Mesenteric fat pad (tissue), 1 donor: ENCODE data around the gene CATSPERZ. TPM values are rescaled to one million over a fixed set of nuclear protein-coding genes. Genes with fewer than 3 reads are reported as not detected.
A peak's percentile ranks its signal among the peaks of the same experiment; 100 is the strongest.

Source experiments
- DNase-seq: peaks from one replicate; pipeline ENCODE4 v3.0.0-alpha.2; 2020; ENCODE audit warnings: low spot score
- total RNA-seq: library from RNA; stranded (reverse); fragmentation: NEBNext Ultra II Directional; extraction: Animal tissue kit (Norgen Biotek cat#: 25700); gene quantifications from one replicate; pipeline ENCODE4 v1.2.1, GENCODE V29; 2021
- donor health status: DM: yes; HTN: yes; CAD: no.

Gene CATSPERZ
- total RNA-seq, 1 donor from 2014 or later = not detected

GRCh38 chr11:64339754-64340408, 39.7 kb downstream of the CATSPERZ start, which contains the start of gene CCDC88B:
Gene CCDC88B (plus strand): TSS chr11:64340204. CDS start chr11:64340267, 63 bp downstream.
- no peak for DNase-seq

- no peak for DNase-seq
These were observed 40.6 kb downstream of the CATSPERZ start for GRCh38 chr11:64340671-64341335.

- DNase-seq = no peak
These were observed 41.3 kb downstream of the CATSPERZ start for GRCh38 chr11:64341429-64341828.

GRCh38 chr11:64341851-64342791, 42.0 kb downstream of the CATSPERZ start:
- peak; percentile 96 for DNase-seq

- no peak for DNase-seq
These were observed 42.9 kb downstream of the CATSPERZ start for GRCh38 chr11:64342869-64343745.

GRCh38 chr11:64343767-64344559, 43.8 kb downstream of the CATSPERZ start:
- no peak for DNase-seq

- DNase-seq = no peak
These were observed 44.6 kb downstream of the CATSPERZ start for GRCh38 chr11:64344787-64345186.

GRCh38 chr11:64347193-64347867, 47.2 kb downstream of the CATSPERZ start:
- DNase-seq = no peak

GRCh38 chr11:64348383-64349024, 48.3 kb downstream of the CATSPERZ start:
- DNase-seq = no peak

- DNase-seq = no peak
These were observed 48.8 kb downstream of the CATSPERZ start for GRCh38 chr11:64349025-64349387.

GRCh38 chr11:64349404-64349803, 49.2 kb downstream of the CATSPERZ start:
- no peak for DNase-seq

- DNase-seq = no peak
These were observed 51.0 kb downstream of the CATSPERZ start for GRCh38 chr11:64351136-64351631.

GRCh38 chr11:64352099-64352994, 52.2 kb downstream of the CATSPERZ start:
- no peak for DNase-seq

GRCh38 chr11:64352995-64353714, 53.0 kb downstream of the CATSPERZ start:
- no peak for DNase-seq

GRCh38 chr11:64353715-64354506, 53.8 kb downstream of the CATSPERZ start:
- DNase-seq = no peak
